Tibial artery (tissue), 4 donors: ENCODE results near the gene RBFA.

Source experiments
- DNase-seq, 2 donors: peaks; one replicate each; pipeline ENCODE4 v3.0.0-alpha.2; 2019
- H3K27ac ChIP-seq, 2 donors: fragments of 200-600 bp; sonication (generic) in 1 of 2; 1 replicate in 1 of 2; 2 replicates in 1 of 2; pipeline ENCODE4 v1.5.1; 2018 to 2019; ENCODE audit warnings: mild to moderate bottlenecking in 1 of 2
- H3K27me3 ChIP-seq, 2 donors: fragments of 200-600 bp; sonication (generic) in 1 of 2; one replicate each; pipeline versions ENCODE4 v1.5.1 to v1.6.0; 2016 to 2019
- H3K36me3 ChIP-seq, 3 donors: fragments of 200-600 bp; sonication (generic) in 2 of 3; one replicate each; pipeline ENCODE4 v1.5.1; 2016 to 2019; ENCODE audit warnings: mild to moderate bottlenecking in 2 of 3
- H3K4me1 ChIP-seq, 4 donors: fragments of 200-600 bp; sonication (generic) in 2 of 4; 1 replicate in 3 of 4; 2 replicates in 1 of 4; pipeline ENCODE4 v1.5.1; 2016 to 2019
- H3K4me3 ChIP-seq, 2 donors: fragments of 200-600 bp; sonication (generic) in 1 of 2; 1 replicate in 1 of 2; 2 replicates in 1 of 2; pipeline ENCODE4 v1.5.1; 2018 to 2019; ENCODE audit warnings: mild to moderate bottlenecking in 2 of 2
- H3K9me3 ChIP-seq, 3 donors: fragments of 200-600 bp; sonication (generic) in 1 of 3; one replicate each; pipeline ENCODE4 v1.5.1; 2016 to 2019
- CTCF ChIP-seq, 2 experiments: fragments of 200-600 bp in 1 of 2; fragments of 450-650 bp in 1 of 2; IDR thresholded peaks; one replicate each; pipeline ENCODE4 v1.5.1; 2017 to 2019; ENCODE audit warnings: antibody characterized with exemption in 2 of 2, mild to moderate bottlenecking in 1 of 2, moderate library complexity in 1 of 2
- intact Hi-C: fragments of 100-400 bp; cut with DNase I; formaldehyde crosslinking; loops from one replicate; pipeline ENCODE4 v1.15.0; 2023; ENCODE audit warnings: low total_unique reads

Gene RBFA

GRCh38 chr18:80046961-80047541, 12.8 kb downstream of the RBFA start:
- Histone ChIP-seq H3K4me3 (no peak overlapping the region), H3K4me1 (no peaks in the 10 kb centered on the region), H3K27me3 (no peaks in the 10 kb centered on the region), H3K27ac (no peak overlapping the region), H3K9me3 (peaks cover 0 to 13% (median 0%) of the 10 kb centered on the region in 3 donors), H3K36me3 (peaks cover 78 to 99% (median 90%) of the 10 kb centered on the region in 3 donors)
- no peak for DNase-seq
- no peak for TF ChIP-seq CTCF (IDR thresholded peaks at IDR 0.05)
- intact Hi-C loops, result no loop called here

GRCh38 chr18:80050797-80051196, 16.6 kb downstream of the RBFA start:
- no peak for TF ChIP-seq CTCF (IDR thresholded peaks at IDR 0.05)
- no peaks in the 10 kb centered on the region for H3K27me3 ChIP-seq
- intact Hi-C loops, result no loop called here
- H3K27ac ChIP-seq, result no peak overlapping the region
- H3K9me3 ChIP-seq, result peaks cover 0 to 41% (median 20%) of the 10 kb centered on the region in 3 donors
- no peak for DNase-seq
- peaks cover 56 to 62% (median 57%) of the 10 kb centered on the region in 3 donors for H3K36me3 ChIP-seq
- H3K4me3 ChIP-seq, result no peak overlapping the region
- no peaks in the 10 kb centered on the region for H3K4me1 ChIP-seq

GRCh38 chr18:80056095-80056494, 21.9 kb downstream of the RBFA start:
- H3K27ac ChIP-seq, result no peak overlapping the region
- no peak for TF ChIP-seq CTCF (IDR thresholded peaks at IDR 0.05)
- H3K9me3 ChIP-seq, result peaks cover 0 to 52% (median 41%) of the 10 kb centered on the region in 3 donors
- no peaks in the 10 kb centered on the region for H3K27me3 ChIP-seq
- no peak for DNase-seq
- no peak overlapping the region for H3K4me3 ChIP-seq
- peaks cover 10% of the 10 kb centered on the region in 3 donors for H3K36me3 ChIP-seq
- peaks cover 0 to 6% (median 0%) of the 10 kb centered on the region in 4 donors for H3K4me1 ChIP-seq
- intact Hi-C loops, result no loop called here

GRCh38 chr18:80059945-80060344, 25.7 kb downstream of the RBFA start:
- Histone ChIP-seq H3K27ac (no peak overlapping the region), H3K4me1 (peaks cover 0 to 6% (median 0%) of the 10 kb centered on the region in 4 donors), H3K9me3 (peaks cover 0 to 29% (median 28%) of the 10 kb centered on the region in 3 donors), H3K4me3 (no peak overlapping the region), H3K36me3 (peaks cover 0 to 5% (median 0%) of the 10 kb centered on the region in 3 donors), H3K27me3 (no peaks in the 10 kb centered on the region)
- no peak for DNase-seq
- intact Hi-C loops, result no loop called here
- TF ChIP-seq CTCF (IDR thresholded peaks at IDR 0.05), result no peak

- peaks cover 0 to 4% (median 0%) of the 10 kb centered on the region in 3 donors for H3K9me3 ChIP-seq
- H3K27me3 ChIP-seq, result no peaks in the 10 kb centered on the region
- H3K4me1 ChIP-seq, result no peaks in the 10 kb centered on the region
- DNase-seq, result no peak
- intact Hi-C loops, result no loop called here
- no peak overlapping the region for H3K4me3 ChIP-seq
- TF ChIP-seq CTCF (IDR thresholded peaks at IDR 0.05), result no peak
- no peak overlapping the region for H3K27ac ChIP-seq
- H3K36me3 ChIP-seq, result no peaks in the 10 kb centered on the region
Measured at GRCh38 chr18:80065705-80066104, 31.5 kb downstream of the RBFA start.
